ENCODE data around the gene ERCC4.

DNA sequence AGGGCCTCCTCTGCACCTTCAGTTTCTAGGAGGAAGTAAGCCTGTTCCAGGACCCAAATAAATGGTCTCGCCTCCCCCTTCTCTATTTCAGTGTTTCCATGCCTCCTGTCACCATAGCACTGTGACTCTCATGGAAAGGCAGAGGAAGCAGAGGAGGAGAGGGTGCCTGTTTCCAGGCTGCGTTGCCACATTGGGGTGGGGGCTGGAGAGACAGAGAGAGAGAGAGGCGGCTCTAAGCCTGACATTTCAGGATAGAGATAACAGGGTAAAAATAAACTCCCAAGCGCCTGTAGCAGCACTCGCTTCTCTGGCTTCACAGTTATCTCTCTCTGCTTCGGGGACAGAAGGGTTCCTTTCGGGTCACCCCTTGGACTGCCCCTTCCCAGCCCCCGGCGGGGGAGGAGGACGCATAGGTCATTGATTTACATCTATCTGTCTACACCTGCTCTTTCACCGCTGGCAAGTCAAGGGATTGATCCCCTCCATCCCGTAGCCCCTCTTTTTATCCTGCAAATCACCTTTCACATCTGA is 80.0 kb downstream of the ERCC4 start:
- TF ChIP-seq, protein P1, sequence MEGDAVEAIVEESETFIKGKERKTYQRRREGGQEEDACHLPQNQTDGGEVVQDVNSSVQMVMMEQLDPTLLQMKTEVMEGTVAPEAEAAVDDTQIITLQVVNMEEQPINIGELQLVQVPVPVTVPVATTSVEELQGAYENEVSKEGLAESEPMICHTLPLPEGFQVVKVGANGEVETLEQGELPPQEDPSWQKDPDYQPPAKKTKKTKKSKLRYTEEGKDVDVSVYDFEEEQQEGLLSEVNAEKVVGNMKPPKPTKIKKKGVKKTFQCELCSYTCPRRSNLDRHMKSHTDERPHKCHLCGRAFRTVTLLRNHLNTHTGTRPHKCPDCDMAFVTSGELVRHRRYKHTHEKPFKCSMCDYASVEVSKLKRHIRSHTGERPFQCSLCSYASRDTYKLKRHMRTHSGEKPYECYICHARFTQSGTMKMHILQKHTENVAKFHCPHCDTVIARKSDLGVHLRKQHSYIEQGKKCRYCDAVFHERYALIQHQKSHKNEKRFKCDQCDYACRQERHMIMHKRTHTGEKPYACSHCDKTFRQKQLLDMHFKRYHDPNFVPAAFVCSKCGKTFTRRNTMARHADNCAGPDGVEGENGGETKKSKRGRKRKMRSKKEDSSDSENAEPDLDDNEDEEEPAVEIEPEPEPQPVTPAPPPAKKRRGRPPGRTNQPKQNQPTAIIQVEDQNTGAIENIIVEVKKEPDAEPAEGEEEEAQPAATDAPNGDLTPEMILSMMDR (IDR thresholded peaks at IDR 0.05), result no peak
- TF ChIP-seq ZFX (IDR thresholded peaks at IDR 0.05; ENCODE audit: borderline replicate concordance), result no peak

Measured in 22Rv1 (cell line).